GM12878 (cell line): Measurements from ENCODE around the gene ADGRE3. TPM values are rescaled to one million over a fixed set of nuclear protein-coding genes. Genes with fewer than 3 reads are reported as not detected.

Experiments
- ATAC-seq: fragments of 200-7000 bp; cut with Tn5 transposase; 3 replicates; pipeline ENCODE4 v1.9.1; 2020; ENCODE audit warnings: mild to moderate bottlenecking, moderate library complexity
- BruUV-seq: library from RNA; stranded (reverse); fragments of 400-500 nt; replicated peaks from 2 replicates; lab custom pipeline; 2021; lab: Mats Ljungman, UMichigan
- CTCF ChIA-PET: fragments of 300-600 bp; sonication (Branson Sonifier 250); formaldehyde crosslinking; extraction: SDS; loops from one replicate; lab custom pipeline; 2021; ENCODE audit warnings: inconsistent platforms; lab: Yijun Ruan, JAX
- POLR2A ChIA-PET: fragments of 350-600 bp; formaldehyde crosslinking; extraction: SDS; loops from one replicate; lab custom pipeline; 2021; ENCODE audit warnings: inconsistent platforms; lab: Charles Lee
- RAD21 ChIA-PET: fragments of 300-600 bp; sonication (Branson Sonifier 250); formaldehyde crosslinking; loops from one replicate; lab custom pipeline; 2023; ENCODE audit warnings: antibody characterized with exemption; ENCODE audit not compliant: unreplicated experiment; lab: Charles Lee
- SMC1A ChIA-PET: fragments of 300-600 bp; sonication (Branson Sonifier 250); formaldehyde crosslinking; loops from one replicate; lab custom pipeline; 2023; ENCODE audit not compliant: unreplicated experiment, uncharacterized antibody; lab: Charles Lee
- DNase-seq: peaks from one replicate; pipeline ENCODE4 v3.0.0-alpha.2; 2011; ENCODE audit warnings: low read depth, low spot score
- FAIRE-seq: peaks from 3 replicates; lab custom pipeline; 2011; peaks lifted over from hg19 to GRCh38; lab: Jason Lieb, UNC
- H2AFZ ChIP-seq: 2 replicates; pipeline ENCODE4 v1.6.0; 2011; ENCODE audit warnings: low read depth, low read length, control low read depth; ENCODE audit not compliant: control insufficient read depth
- H3K27ac ChIP-seq: 2 replicates; pipeline ENCODE4 v1.5.1; 2011; ENCODE audit warnings: control low read depth; ENCODE audit not compliant: control insufficient read depth, insufficient read depth
- H3K27me3 ChIP-seq, 2 experiments: replicated peaks in 1 of 2; 2 replicates each; pipeline versions ENCODE4 v1.6.0 to v1.6.1; 2011; ENCODE audit warnings: low read length in 1 of 2; ENCODE audit not compliant: control insufficient read depth in 2 of 2, insufficient read depth in 2 of 2
- H3K36me3 ChIP-seq, 2 experiments: 2 replicates each; pipeline ENCODE4 v1.5.1; 2011; ENCODE audit warnings: low read length in 1 of 2; ENCODE audit not compliant: control insufficient read depth in 2 of 2, insufficient read depth in 2 of 2
- H3K4me1 ChIP-seq: 2 replicates; pipeline ENCODE4 v1.6.1; 2011; ENCODE audit warnings: mild to moderate bottlenecking, low read length, moderate library complexity, mixed read lengths; ENCODE audit not compliant: control insufficient read depth, insufficient read depth
- H3K4me2 ChIP-seq: 2 replicates; pipeline ENCODE4 v1.6.0; 2011; ENCODE audit warnings: control low read depth; ENCODE audit not compliant: control insufficient read depth, insufficient read depth
- H3K4me3 ChIP-seq: fragments of 200-600 bp; sonication (generic); 2 replicates; pipeline ENCODE4 v1.5.1; 2016
- H3K79me2 ChIP-seq: 2 replicates; pipeline ENCODE4 v1.6.0; 2011; ENCODE audit warnings: low read length; ENCODE audit not compliant: control insufficient read depth, insufficient read depth
- H3K9ac ChIP-seq: 2 replicates; pipeline ENCODE4 v1.8.0; 2011; ENCODE audit warnings: low read length, control low read depth, mixed read lengths; ENCODE audit not compliant: control insufficient read depth, insufficient read depth
- H3K9me3 ChIP-seq: replicated peaks from 3 replicates; pipeline ENCODE4 v1.5.1; 2011; ENCODE audit warnings: mild to moderate bottlenecking, low read length; ENCODE audit not compliant: control insufficient read depth, insufficient read depth
- H4K20me1 ChIP-seq: 2 replicates; pipeline ENCODE4 v1.6.0; 2011; ENCODE audit not compliant: control insufficient read depth, insufficient read depth
- ATF7 ChIP-seq: fragments of 450-650 bp; IDR thresholded peaks from 2 replicates; pipeline ENCODE4 v1.6.1; 2016; ENCODE audit warnings: low read depth, mild to moderate bottlenecking
- CBX3 ChIP-seq: fragments of 200-600 bp; sonication (generic); IDR thresholded peaks from 2 replicates; pipeline ENCODE4 v1.6.1; 2016; ENCODE audit warnings: low read depth, borderline replicate concordance
- CTCF ChIP-seq, 3 experiments: IDR thresholded peaks in 2 of 3; conservative IDR thresholded peaks in 1 of 3; 2 replicates each; pipeline ENCODE4 v1.5.1; 2011; ENCODE audit warnings: low read depth in 3 of 3, low read length in 3 of 3, mild to moderate bottlenecking in 3 of 3, control low read depth in 2 of 3, moderate library complexity in 2 of 3, inconsistent platforms in 1 of 3, mixed read lengths in 1 of 3; ENCODE audit not compliant: control insufficient read depth in 2 of 3, insufficient read depth in 1 of 3; ENCODE audit errors: extremely low read depth in 1 of 3
- CUX1 ChIP-seq: IDR thresholded peaks from 2 replicates; pipeline ENCODE4 v1.6.1; 2012; ENCODE audit warnings: improper control_type of control experiment, low read depth, low read length; ENCODE audit not compliant: insufficient replicate concordance
- ELK1 ChIP-seq: IDR thresholded peaks from 2 replicates; pipeline ENCODE4 v1.6.1; 2012; ENCODE audit warnings: low read depth, low read length, improper control_type of control experiment
- NFXL1 ChIP-seq: fragments of 450-650 bp; IDR thresholded peaks from 2 replicates; pipeline ENCODE4 v1.6.1; 2017; ENCODE audit warnings: antibody characterized with exemption, mild to moderate bottlenecking, borderline replicate concordance
- RAD21 ChIP-seq: IDR thresholded peaks from 2 replicates; pipeline ENCODE4 v1.6.1; 2011; ENCODE audit warnings: mild to moderate bottlenecking, low read depth, low read length, moderate library complexity; ENCODE audit not compliant: insufficient read depth
- RUNX3 ChIP-seq: IDR thresholded peaks from 2 replicates; pipeline ENCODE4 v1.6.1; 2012; ENCODE audit warnings: low read length, inconsistent platforms
- SKIL ChIP-seq: fragments of 450-650 bp; IDR thresholded peaks from 2 replicates; pipeline ENCODE4 v1.6.1; 2017; ENCODE audit warnings: mild to moderate bottlenecking, low read depth, inconsistent platforms; ENCODE audit not compliant: poor library complexity, severe bottlenecking
- SMARCA5 ChIP-seq: fragments of 450-650 bp; IDR thresholded peaks from 2 replicates; pipeline ENCODE4 v1.6.1; 2017; ENCODE audit warnings: mild to moderate bottlenecking
- SMC3 ChIP-seq: IDR thresholded peaks from 2 replicates; pipeline ENCODE4 v1.6.1; 2011; ENCODE audit warnings: low read length, improper control_type of control experiment, borderline replicate concordance
- ZNF274 ChIP-seq: IDR thresholded peaks from one replicate; pipeline ENCODE4 v1.8.0; 2011; ENCODE audit not compliant: insufficient read length, insufficient read depth
- WGBS: methylation state at CpG from one replicate; pipeline ENCODE4 v1.1.6; 2016; ENCODE audit warnings: low lambda C conversion rate; ENCODE audit not compliant: insufficient replicate concordance, insufficient coverage; ENCODE audit errors: missing lambda C conversion rate; 5-methylcytosine and 5-hydroxymethylcytosine counted together
- in situ Hi-C: fragments of 300-500 bp; cut with MboI; formaldehyde crosslinking; loops from 9 replicates; pipeline ENCODE4 v1.14.3; 2018; ENCODE audit warnings: mixed read lengths
- intact Hi-C: fragments of 100-400 bp; cut with micrococcal nuclease; formaldehyde crosslinking; loops from one replicate; pipeline ENCODE4 v1.14.2; 2022; ENCODE audit not compliant: unreplicated experiment
- polyA plus RNA-seq, 11 experiments: library from polyadenylated mRNA; depleted of rRNA in 4 of 11; unstranded in 6 of 11; stranded (reverse) in 5 of 11; fragments of >200 nt; fragmentation: Nextera tagmentation in 4 of 11; fragmentation: Illumina TruSeq in 1 of 11; extraction: Ambion mirVana in 4 of 11; extraction: Trizol in 1 of 11; gene quantifications; 1 replicate in 1 of 11; 2 replicates in 10 of 11; pipeline versions ENCODE4 v1.2.1 to v1.2.3, GENCODE V29; 2011 to 2016; ENCODE audit warnings: inconsistent platforms in 2 of 11, missing spikeins in 2 of 11, low read depth in 1 of 11
- total RNA-seq, 4 experiments: library from RNA; depleted of rRNA in 3 of 4; stranded (reverse); fragments of >200 nt in 3 of 4; fragmentation: Illumina TruSeq in 1 of 4; extraction: Trizol in 1 of 4; gene quantifications; 2 replicates each; pipeline versions ENCODE4 v1.2.1 to v1.2.3, GENCODE V29; 2013 to 2021

ADGRE3 gene
- total and polyA plus RNA-seq, 10 of the 15 experiments (the other 5 are each of a cell fraction or from before 2014, with no cell fraction given) = 0.04 to 0.10 (median 0.05) TPM; not detected in 6

GRCh38 chr19:14686411-14686810 lies 11.8 kb upstream of the ADGRE3 start:
- no peak for DNase-seq
- TF ChIP-seq RUNX3 (no peak), SMC3 (peak; percentile 72), CTCF (IDR thresholded peaks at IDR 0.05 in 2 of 3, conservative IDR thresholded peaks at IDR 0.05 in 1 of 3; ENCODE audit: control insufficient read depth in 2 of 3, extremely low read depth in 1 of 3, insufficient read depth in 1 of 3, low read depth in 3 of 3, low read length in 3 of 3) (peak; percentile 24 to 51 (median 34); a peak in 4 of 6 replicates), ELK1 (no peak), SMARCA5 (peak; percentile 94; the same call in 1 of the 2 replicates), CUX1 (peak; percentile 33), NFXL1 (no peak), SKIL (no peak), RAD21 (peak; percentile 73), ATF7 (0 out of 2 replicates have a peak, but pooled peaks have one; percentile 36), ZNF274 (no peak), CBX3 (no peak)

More at GRCh38 chr19:14686411-14686810, 11.8 kb upstream of the ADGRE3 start:
- Histone ChIP-seq H3K4me2 (no peak overlapping the region), H3K36me3 (no peaks in the 10 kb centered on the region), H3K9me3 (no peaks in the 10 kb centered on the region), H3K9ac (no peak overlapping the region), H3K4me3 (no peak overlapping the region), H3K79me2 (no peaks in the 10 kb centered on the region; the same call in 1 of the 2 replicates), H3K4me1 (peaks cover 8% of the 10 kb centered on the region), H3K27me3 (no peaks in the 10 kb centered on the region), H2AFZ (no peak overlapping the region), H4K20me1 (no peaks in the 10 kb centered on the region), H3K27ac (no peak overlapping the region)
- 18% methylated on average over 3 of the region's 3 CpGs for WGBS
- RAD21 ChIA-PET = interaction anchor here (0.6 to 9.4 kb wide), 20 partner anchors 11 to 692 kb away, joined by 3 to 593 read pairs (median 6); partner anchors contain the start of genes ADGRE3, DNAJB1 and NDUFB7
- SMC1A ChIA-PET = interaction anchor here (0.8 to 12.0 kb wide), 18 partner anchors 11 to 130 kb away, joined by 3 to 558 read pairs (median 8); partner anchors contain the start of genes ADGRE3, CLEC17A and NDUFB7
- no TSS peak for BruUV-seq
- CTCF ChIA-PET = interaction anchor here (0.6 to 12.9 kb wide), 29 partner anchors 13 to 627 kb away, joined by 3 to 803 read pairs (median 5); partner anchors contain the start of genes ADGRE3, ASF1B, NDUFB7 and PKN1
- POLR2A ChIA-PET = interaction anchor here (1.0 to 10.2 kb wide), 5 partner anchors 16 to 130 kb away, joined by 3 to 190 read pairs (median 5); partner anchors contain the start of gene NDUFB7
- in situ Hi-C loops = loop anchor here (5.0 kb wide), 1 partner anchor 114 kb away; the partner anchor contains the start of gene NDUFB7
- FAIRE-seq (peak; percentile 38), ATAC-seq (no peak)
- intact Hi-C loops = loop anchor here (1.0 to 10.0 kb wide), 2 partner anchors 72 to 112 kb away; no protein-coding TSS in a partner anchor
